IMR-90 (cell line): ENCODE measurements around the gene CLDN14. TPM values are rescaled to one million over a fixed set of nuclear protein-coding genes. Genes with fewer than 3 reads are reported as not detected.

Experiments used
- ATAC-seq: fragments of 200-7000 bp; cut with Tn5 transposase; 2 replicates; pipeline ENCODE4 v1.9.1; 2020; ENCODE audit warnings: low read depth, mild to moderate bottlenecking, moderate library complexity
- BruUV-seq: library from RNA; stranded (reverse); fragments of 400-500 nt; replicated peaks from 2 replicates; lab custom pipeline; 2021; lab: Mats Ljungman, UMichigan
- CTCF ChIA-PET: fragments of 300-600 bp; formaldehyde crosslinking; extraction: SDS; loops from one replicate; lab custom pipeline; 2021; ENCODE audit warnings: antibody characterized with exemption; lab: Yijun Ruan, JAX
- POLR2A ChIA-PET: fragments of 300-600 bp; sonication (Branson Sonifier 250); formaldehyde crosslinking; loops from one replicate; lab custom pipeline; 2022; ENCODE audit warnings: antibody characterized with exemption; ENCODE audit not compliant: unreplicated experiment; lab: Charles Lee
- DNase-seq: peaks from one replicate; pipeline ENCODE4 v3.0.0; 2013
- H2AFZ ChIP-seq: replicated peaks from 2 replicates; pipeline ENCODE3; 2013; ENCODE audit warnings: low read length, mild to moderate bottlenecking; ENCODE audit not compliant: poor library complexity
- H2AK5ac ChIP-seq: 2 replicates; pipeline ENCODE4 v1.6.1; 2013; ENCODE audit warnings: low read depth, low read length, inconsistent platforms
- H2AK9ac ChIP-seq: replicated peaks from 2 replicates; pipeline ENCODE3; 2013; ENCODE audit warnings: mild to moderate bottlenecking, low read depth, low read length, moderate library complexity; ENCODE audit not compliant: poor library complexity
- H2BK120ac ChIP-seq: 2 replicates; pipeline ENCODE4 v1.6.1; 2013; ENCODE audit warnings: low read depth, low read length, inconsistent platforms
- H2BK15ac ChIP-seq: 3 replicates; pipeline ENCODE4 v1.6.1; 2013; ENCODE audit warnings: low read depth, low read length, inconsistent platforms
- H2BK20ac ChIP-seq: 2 replicates; pipeline ENCODE4 v1.6.1; 2013; ENCODE audit warnings: low read depth, mild to moderate bottlenecking, inconsistent platforms, low read length, moderate library complexity
- H2BK5ac ChIP-seq: 2 replicates; pipeline ENCODE4 v1.6.1; 2013; ENCODE audit warnings: mild to moderate bottlenecking, low read depth, low read length, inconsistent platforms; ENCODE audit not compliant: poor library complexity, severe bottlenecking
- H3K14ac ChIP-seq: replicated peaks from 2 replicates; pipeline ENCODE4 v1.6.1; 2013; ENCODE audit warnings: low read depth, low read length, inconsistent platforms
- H3K18ac ChIP-seq: 2 replicates; pipeline ENCODE4 v1.6.1; 2013; ENCODE audit warnings: low read depth, low read length, control low read depth
- H3K23ac ChIP-seq: 2 replicates; pipeline ENCODE4 v1.6.1; 2013; ENCODE audit warnings: low read depth, low read length, inconsistent platforms
- H3K27ac ChIP-seq: 2 replicates; pipeline ENCODE4 v1.5.1; 2013; ENCODE audit warnings: mild to moderate bottlenecking, control low read depth, low read length; ENCODE audit not compliant: insufficient read depth
- H3K27me3 ChIP-seq: 2 replicates; pipeline ENCODE4 v1.6.1; 2013; ENCODE audit warnings: low read length; ENCODE audit not compliant: control insufficient read depth, insufficient read depth
- H3K36me3 ChIP-seq: 2 replicates; pipeline ENCODE4 v1.6.1; 2013; ENCODE audit warnings: low read length, mixed read lengths; ENCODE audit not compliant: control insufficient read depth, insufficient read depth
- H3K4ac ChIP-seq: 2 replicates; pipeline ENCODE4 v1.6.1; 2013; ENCODE audit warnings: low read depth, low read length, inconsistent platforms
- H3K4me1 ChIP-seq: 2 replicates; pipeline ENCODE4 v1.6.1; 2013; ENCODE audit warnings: low read length, mixed read lengths; ENCODE audit not compliant: control insufficient read depth, insufficient read depth
- H3K4me2 ChIP-seq: 2 replicates; pipeline ENCODE4 v1.6.1; 2013; ENCODE audit warnings: low read depth, mild to moderate bottlenecking, control low read depth, low read length, moderate library complexity
- H3K4me3 ChIP-seq: 2 replicates; pipeline ENCODE4 v1.5.1; 2013; ENCODE audit warnings: low read depth, mild to moderate bottlenecking, control low read depth, low read length, moderate library complexity; ENCODE audit not compliant: insufficient read depth
- H3K56ac ChIP-seq: 2 replicates; pipeline ENCODE4 v1.6.1; 2013; ENCODE audit warnings: low read length, inconsistent platforms; ENCODE audit not compliant: insufficient read depth; ENCODE audit errors: extremely low read depth
- H3K79me1 ChIP-seq, 2 experiments: 2 replicates each; pipeline ENCODE4 v1.6.1; 2013; ENCODE audit warnings: low read length in 2 of 2, inconsistent platforms in 1 of 2, low read depth in 1 of 2
- H3K9ac ChIP-seq: 2 replicates; pipeline ENCODE4 v1.6.1; 2013; ENCODE audit warnings: low read depth, low read length, control low read depth
- H3K9me1 ChIP-seq: 2 replicates; pipeline ENCODE4 v1.6.1; 2013; ENCODE audit warnings: low read length, inconsistent platforms; ENCODE audit not compliant: insufficient read depth
- H3K9me3 ChIP-seq: 2 replicates; pipeline ENCODE4 v1.6.1; 2013; ENCODE audit warnings: low read length; ENCODE audit not compliant: control insufficient read depth, insufficient read depth
- H4K20me1 ChIP-seq: 2 replicates; pipeline ENCODE4 v1.6.1; 2013; ENCODE audit warnings: low read length, inconsistent platforms; ENCODE audit not compliant: insufficient read depth
- H4K5ac ChIP-seq: 2 replicates; pipeline ENCODE4 v1.6.1; 2013; ENCODE audit warnings: mild to moderate bottlenecking, low read depth, low read length, control low read depth
- H4K8ac ChIP-seq, 2 experiments: 2 replicates each; pipeline ENCODE4 v1.6.1; 2013; ENCODE audit warnings: low read depth in 2 of 2, low read length in 2 of 2, control low read depth in 1 of 2, inconsistent platforms in 1 of 2
- H4K91ac ChIP-seq: 2 replicates; pipeline ENCODE4 v1.6.1; 2013; ENCODE audit warnings: low read depth, low read length, inconsistent platforms; ENCODE audit not compliant: insufficient read depth
- BHLHE40 ChIP-seq: fragments of 150-350 bp; IDR thresholded peaks from 2 replicates; pipeline ENCODE4 v1.6.1; 2016; ENCODE audit warnings: mild to moderate bottlenecking, low read depth, low read length
- CHD1 ChIP-seq: IDR thresholded peaks from 2 replicates; pipeline ENCODE4 v1.6.1; 2012; ENCODE audit warnings: low read depth, low read length, improper control_type of control experiment
- FOS ChIP-seq: fragments of 150-350 bp; IDR thresholded peaks from 2 replicates; pipeline ENCODE4 v1.6.1; 2016; ENCODE audit warnings: low read depth, low read length
- MAZ ChIP-seq: IDR thresholded peaks from 2 replicates; pipeline ENCODE4 v1.6.1; 2012; ENCODE audit warnings: low read depth, mild to moderate bottlenecking, low read length, improper control_type of control experiment, moderate library complexity, borderline replicate concordance
- MXI1 ChIP-seq: IDR thresholded peaks from 2 replicates; pipeline ENCODE4 v1.6.1; 2012; ENCODE audit warnings: low read depth, mild to moderate bottlenecking, low read length, moderate library complexity, borderline replicate concordance
- NFE2L2 ChIP-seq: fragments of 150-350 bp; IDR thresholded peaks from 2 replicates; pipeline ENCODE4 v1.6.1; 2016; ENCODE audit warnings: low read depth, mild to moderate bottlenecking, low read length
- POLR2A ChIP-seq: IDR thresholded peaks from 2 replicates; pipeline ENCODE4 v1.6.1; 2012; ENCODE audit warnings: mild to moderate bottlenecking, low read depth, low read length
- RAD21 ChIP-seq: IDR thresholded peaks from 2 replicates; pipeline ENCODE4 v1.6.1; 2012; ENCODE audit warnings: low read length, improper control_type of control experiment
- RCOR1 ChIP-seq: IDR thresholded peaks from 2 replicates; pipeline ENCODE4 v1.6.1; 2012; ENCODE audit warnings: mild to moderate bottlenecking, low read length, improper control_type of control experiment; ENCODE audit not compliant: insufficient replicate concordance
- RFX5 ChIP-seq: IDR thresholded peaks from 2 replicates; pipeline ENCODE4 v1.8.0; 2012; ENCODE audit warnings: low read depth, mild to moderate bottlenecking, low read length, moderate library complexity
- SMC3 ChIP-seq: fragments of 150-350 bp; IDR thresholded peaks from 2 replicates; pipeline ENCODE4 v1.6.1; 2016; ENCODE audit warnings: low read depth, mild to moderate bottlenecking, antibody characterized with exemption, low read length, moderate library complexity
- WGBS, 2 experiments: methylation state at CpG; one replicate each; pipeline versions ENCODE4 v1.1.5 to v1.1.7; 2013; ENCODE audit warnings: missing lambda C conversion rate in 2 of 2; ENCODE audit not compliant: insufficient read length in 1 of 2; ENCODE audit errors: extremely low coverage in 2 of 2; 5-methylcytosine and 5-hydroxymethylcytosine counted together
- dilution Hi-C: fragments of 300-500 bp; cut with HindIII; formaldehyde crosslinking; loops from one replicate; pipeline ENCODE4 v1.14.3; 2018; ENCODE audit warnings: low sequenced_read_pairs; ENCODE audit not compliant: unreplicated experiment
- in situ Hi-C: fragments of 300-500 bp; cut with MboI; formaldehyde crosslinking; loops from 3 replicates; pipeline ENCODE4 v1.14.3; 2019; ENCODE audit warnings: low sequenced_read_pairs, inconsistent platforms, mixed read lengths
- intact Hi-C: fragments of 100-400 bp; cut with micrococcal nuclease; formaldehyde crosslinking; loops from 2 replicates; pipeline ENCODE4 v1.10.0; 2022
- polyA plus RNA-seq, 3 experiments: library from polyadenylated mRNA; depleted of rRNA; stranded (reverse); fragments of >200 nt; gene quantifications; 2 replicates each; pipeline ENCODE4 v1.2.3, GENCODE V29; 2012; ENCODE audit warnings: low replicate concordance in 1 of 3
- total RNA-seq: library from RNA; depleted of rRNA; stranded (reverse); fragments of >200 nt; gene quantifications from 2 replicates; pipeline ENCODE4 v1.2.3, GENCODE V29; 2012
- TF ChIP-seq, protein P1 (sequence below): fragments of 150-350 bp; IDR thresholded peaks from 2 replicates; pipeline ENCODE4 v1.6.1; 2017; ENCODE audit warnings: mild to moderate bottlenecking, antibody characterized with exemption, low read length, low read depth
- TF ChIP-seq, protein P2 (sequence below): fragments of 150-350 bp; IDR thresholded peaks from 2 replicates; pipeline ENCODE4 v1.6.1; 2016; ENCODE audit warnings: low read depth, mild to moderate bottlenecking, low read length, moderate library complexity, borderline replicate concordance

CLDN14 gene
- total and polyA plus RNA-seq, 2 of the 4 experiments (the other 2 are of a cell fraction): not detected

DNA sequence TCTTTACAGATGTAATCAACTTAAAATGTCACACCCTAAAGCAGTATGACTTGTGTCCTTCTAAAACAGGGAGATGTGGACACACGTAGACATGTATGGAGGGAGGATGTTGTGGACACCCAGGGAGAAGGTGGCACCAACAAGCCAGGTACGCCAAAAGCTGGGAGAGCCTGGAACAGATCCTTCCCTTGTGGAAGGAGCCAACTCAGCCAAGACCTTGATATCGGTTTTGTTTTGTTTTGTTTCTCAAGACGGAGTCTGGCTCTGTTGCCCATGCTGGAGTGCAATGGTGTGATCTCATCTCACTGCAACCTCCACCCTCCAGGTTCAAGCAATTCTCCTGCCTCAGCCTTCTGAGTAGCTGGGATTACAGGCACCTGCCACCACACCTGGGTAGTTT lies 49.1 kb downstream of the CLDN14 start:
- peak overlapping the region; percentile 93; the same call in 2 of the 3 replicates for H2BK15ac ChIP-seq
- no peak overlapping the region; the same call in 1 of the 2 replicates for H3K4me3 ChIP-seq
- H2AFZ ChIP-seq: no peak overlapping the region
- H3K9me1 ChIP-seq: peaks cover 12% of the 10 kb centered on the region
- in situ Hi-C loops: no loop called here
- no peaks in the 10 kb centered on the region for H3K36me3 ChIP-seq
- peak overlapping the region; percentile 81 for H3K4ac ChIP-seq
- no peaks in the 10 kb centered on the region for H3K9me3 ChIP-seq
- peak overlapping the region; percentile 80 for H2BK120ac ChIP-seq
- no peak for ATAC-seq
- H2AK9ac ChIP-seq: no peak overlapping the region
- H3K79me1 ChIP-seq: peaks cover 3 to 8% of the 10 kb centered on the region in 2 experiments
- H2BK5ac ChIP-seq: peak overlapping the region; percentile 33
- 100% methylated on average over 1 of the region's 4 CpGs; no CpG with 5 or more reads in 1 of the 2 experiments for WGBS, 2 experiments
- ChIA-PET CTCF (no interaction called here), POLR2A (no interaction called here)
- H3K9ac ChIP-seq: peak overlapping the region; percentile 19; the same call in 1 of the 2 replicates
- no peak overlapping the region for H3K56ac ChIP-seq
- H4K91ac ChIP-seq: peak overlapping the region; percentile 71
- peak overlapping the region; percentile 68 for H2BK20ac ChIP-seq
- no peaks in the 10 kb centered on the region for H3K27me3 ChIP-seq
- H3K23ac ChIP-seq: peak overlapping the region; percentile 25; the same call in 1 of the 2 replicates
- peak overlapping the region; percentile 34; the same call in 1 of the 2 replicates for H3K27ac ChIP-seq
- no peak for DNase-seq
- H4K20me1 ChIP-seq: no peaks in the 10 kb centered on the region
- intact Hi-C loops: no loop called here
- H3K18ac ChIP-seq: peak overlapping the region; percentile 48
- H4K8ac ChIP-seq: peak overlapping the region; percentile 76 to 91
- H3K14ac ChIP-seq: peak overlapping the region; percentile 68
- H3K4me2 ChIP-seq: peak overlapping the region; percentile 60
- dilution Hi-C loops: no loop called here
- BruUV-seq: no TSS peak
- peak overlapping the region; percentile 51 for H4K5ac ChIP-seq
- TF ChIP-seq MAZ (no peak), NFE2L2 (no peak), SMC3 (no peak), RCOR1 (no peak), MXI1 (no peak), FOS (no peak), RAD21 (no peak), POLR2A (no peak), CHD1 (no peak), BHLHE40 (no peak), RFX5 (no peak)
- TF ChIP-seq, protein P1, sequence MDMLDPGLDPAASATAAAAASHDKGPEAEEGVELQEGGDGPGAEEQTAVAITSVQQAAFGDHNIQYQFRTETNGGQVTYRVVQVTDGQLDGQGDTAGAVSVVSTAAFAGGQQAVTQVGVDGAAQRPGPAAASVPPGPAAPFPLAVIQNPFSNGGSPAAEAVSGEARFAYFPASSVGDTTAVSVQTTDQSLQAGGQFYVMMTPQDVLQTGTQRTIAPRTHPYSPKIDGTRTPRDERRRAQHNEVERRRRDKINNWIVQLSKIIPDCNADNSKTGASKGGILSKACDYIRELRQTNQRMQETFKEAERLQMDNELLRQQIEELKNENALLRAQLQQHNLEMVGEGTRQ: no peak
- TF ChIP-seq, protein P2, sequence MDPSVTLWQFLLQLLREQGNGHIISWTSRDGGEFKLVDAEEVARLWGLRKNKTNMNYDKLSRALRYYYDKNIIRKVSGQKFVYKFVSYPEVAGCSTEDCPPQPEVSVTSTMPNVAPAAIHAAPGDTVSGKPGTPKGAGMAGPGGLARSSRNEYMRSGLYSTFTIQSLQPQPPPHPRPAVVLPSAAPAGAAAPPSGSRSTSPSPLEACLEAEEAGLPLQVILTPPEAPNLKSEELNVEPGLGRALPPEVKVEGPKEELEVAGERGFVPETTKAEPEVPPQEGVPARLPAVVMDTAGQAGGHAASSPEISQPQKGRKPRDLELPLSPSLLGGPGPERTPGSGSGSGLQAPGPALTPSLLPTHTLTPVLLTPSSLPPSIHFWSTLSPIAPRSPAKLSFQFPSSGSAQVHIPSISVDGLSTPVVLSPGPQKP: no peak
- peak overlapping the region; percentile 77 for H2AK5ac ChIP-seq
- H3K4me1 ChIP-seq: peaks cover 16% of the 10 kb centered on the region
